Adrenal gland (tissue), 12 donors: ENCODE results near the gene ARHGAP30. TPM values are rescaled to one million over a fixed set of nuclear protein-coding genes. Genes with fewer than 3 reads are reported as not detected.

Source experiments
- DNase-seq, 7 donors: peaks; one replicate each; pipeline ENCODE4 v3.0.0-alpha.2; 2019 to 2020
- H3K27ac ChIP-seq, 5 donors: fragments of 200-600 bp; sonication (generic) in 4 of 5; 1 replicate in 3 of 5; 2 replicates in 2 of 5; pipeline versions ENCODE4 v1.5.1 to v1.8.0; 2016 to 2020; ENCODE audit warnings: mild to moderate bottlenecking in 1 of 5
- H3K27me3 ChIP-seq: fragments of 200-600 bp; 2 replicates; pipeline ENCODE4 v1.8.0; 2021
- H3K36me3 ChIP-seq, 2 donors: fragments of 200-600 bp; replicated peaks in 1 of 2; 1 replicate in 1 of 2; 2 replicates in 1 of 2; pipeline versions ENCODE4 v1.5.1 to v1.8.0; 2018 to 2022
- H3K4me1 ChIP-seq, 2 donors: fragments of 200-600 bp; replicated peaks in 1 of 2; 1 replicate in 1 of 2; 2 replicates in 1 of 2; pipeline versions ENCODE4 v1.5.1 to v1.8.0; 2018 to 2021
- H3K4me3 ChIP-seq, 4 donors: fragments of 200-600 bp; sonication (generic) in 3 of 4; one replicate each; pipeline ENCODE4 v1.5.1; 2016 to 2018
- H3K9me3 ChIP-seq, 3 donors: fragments of 200-600 bp; sonication (generic) in 1 of 3; replicated peaks in 1 of 3; 1 replicate in 2 of 3; 2 replicates in 1 of 3; pipeline versions ENCODE4 v1.5.1 to v1.8.0; 2016 to 2021
- POLR2A ChIP-seq, 2 donors: fragments of 450-650 bp; IDR thresholded peaks; one replicate each; pipeline ENCODE4 v1.6.1; 2017; ENCODE audit warnings: antibody characterized with exemption in 2 of 2, mild to moderate bottlenecking in 2 of 2, moderate library complexity in 1 of 2
- WGBS, 4 donors: extraction: QIAGEN DNeasy Blood & Tissue Kit in 2 of 4; methylation state at CpG; one replicate each; pipeline versions ENCODE4 v1.1.5 to v1.1.7; 2013 to 2017; 5-methylcytosine and 5-hydroxymethylcytosine counted together
- intact Hi-C, 2 donors: fragments of 100-400 bp; cut with DNase I; formaldehyde crosslinking; loops; one replicate each; pipeline versions ENCODE4 v1.14.1 to v1.15.0; 2022 to 2023
- polyA plus RNA-seq, 3 donors: library from polyadenylated mRNA; stranded (reverse); fragments of 200-250 nt in 2 of 3; fragments of 350-450 nt in 1 of 3; fragmentation: Illumina TruSeq in 1 of 3; extraction: RNeasy Lipid Tissue Mini Kit (QIAGEN cat#74804) in 1 of 3; gene quantifications; one replicate each; pipeline ENCODE4 v1.2.3, GENCODE V29; 2013 to 2014
- total RNA-seq, 9 donors: library from RNA; depleted of rRNA in 4 of 9; stranded (reverse); fragments of >200 nt in 4 of 9; fragments of 120-200 nt in 1 of 9; fragmentation: NEBNext Ultra II Directional in 1 of 9; extraction: Animal tissue kit (Norgen Biotek cat#: 25700) in 1 of 9; gene quantifications; one replicate each; pipeline versions ENCODE4 v1.1.0 to v1.2.4, GENCODE V29; 2013 to 2023
- TF ChIP-seq, protein P1 (sequence below), 6 experiments: fragments of 450-650 bp in 4 of 6; fragments of 200-600 bp in 2 of 6; sonication (generic) in 1 of 6; IDR thresholded peaks; 1 replicate in 5 of 6; 2 replicates in 1 of 6; pipeline versions ENCODE4 v1.5.1 to v1.8.0; 2016 to 2021; ENCODE audit warnings: antibody characterized with exemption in 6 of 6, mild to moderate bottlenecking in 2 of 6, moderate library complexity in 1 of 6
- donor health status: healthy with polysubstance abuse.
- donor health status: Bipolar disorder and iron deficiency.
- donor health status: DM: yes; HTN: yes; CAD: no.
- donor health status: DM: no; HTN: no; CAD: no.
- donor health status: DM: no; HTN: no; CAD: no.
- donor health status: DM: yes; HTN: yes; CAD: no.

The ARHGAP30 gene
- total and polyA plus RNA-seq, 12 donors = 0.89 to 17.5 (median 9.9) TPM

DNA sequence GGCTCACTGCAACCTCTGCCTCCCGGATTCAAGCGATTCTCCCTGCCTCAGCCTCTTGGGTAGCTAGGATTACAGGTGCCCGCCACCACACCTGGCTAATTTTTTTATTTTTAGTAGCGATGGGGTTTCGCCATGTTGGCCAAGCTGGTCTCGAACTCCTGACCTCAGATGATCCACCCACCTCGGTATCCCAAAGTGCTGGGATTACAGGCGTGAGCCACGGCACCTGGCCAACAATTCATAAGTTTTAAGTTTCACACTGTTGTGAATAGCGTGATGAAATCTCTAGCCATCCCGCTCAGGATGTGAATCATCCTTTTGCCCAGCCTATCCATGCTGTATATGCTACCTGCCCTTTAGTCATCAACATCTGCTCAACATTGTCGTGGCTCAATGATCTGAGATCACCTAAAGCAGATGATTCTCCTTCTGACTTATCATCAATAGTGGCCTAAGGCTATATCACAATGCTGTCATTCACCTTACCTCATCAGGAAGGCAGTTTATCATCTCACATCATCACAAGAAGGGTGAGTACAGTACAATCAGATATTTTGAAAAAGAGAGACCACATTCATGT lies 45.5 kb upstream of the ARHGAP30 start:
- Histone ChIP-seq H3K27me3 (no peaks in the 10 kb centered on the region), H3K4me3 (no peak overlapping the region), H3K27ac (no peak overlapping the region), H3K4me1 (peaks cover 27 to 61% of the 10 kb centered on the region in 2 donors), H3K36me3 (peaks cover 0 to 6% of the 10 kb centered on the region in 2 donors), H3K9me3 (no peaks in the 10 kb centered on the region)
- TF ChIP-seq, protein P1, sequence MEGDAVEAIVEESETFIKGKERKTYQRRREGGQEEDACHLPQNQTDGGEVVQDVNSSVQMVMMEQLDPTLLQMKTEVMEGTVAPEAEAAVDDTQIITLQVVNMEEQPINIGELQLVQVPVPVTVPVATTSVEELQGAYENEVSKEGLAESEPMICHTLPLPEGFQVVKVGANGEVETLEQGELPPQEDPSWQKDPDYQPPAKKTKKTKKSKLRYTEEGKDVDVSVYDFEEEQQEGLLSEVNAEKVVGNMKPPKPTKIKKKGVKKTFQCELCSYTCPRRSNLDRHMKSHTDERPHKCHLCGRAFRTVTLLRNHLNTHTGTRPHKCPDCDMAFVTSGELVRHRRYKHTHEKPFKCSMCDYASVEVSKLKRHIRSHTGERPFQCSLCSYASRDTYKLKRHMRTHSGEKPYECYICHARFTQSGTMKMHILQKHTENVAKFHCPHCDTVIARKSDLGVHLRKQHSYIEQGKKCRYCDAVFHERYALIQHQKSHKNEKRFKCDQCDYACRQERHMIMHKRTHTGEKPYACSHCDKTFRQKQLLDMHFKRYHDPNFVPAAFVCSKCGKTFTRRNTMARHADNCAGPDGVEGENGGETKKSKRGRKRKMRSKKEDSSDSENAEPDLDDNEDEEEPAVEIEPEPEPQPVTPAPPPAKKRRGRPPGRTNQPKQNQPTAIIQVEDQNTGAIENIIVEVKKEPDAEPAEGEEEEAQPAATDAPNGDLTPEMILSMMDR (IDR thresholded peaks at IDR 0.05) = no peak
- no peak for TF ChIP-seq POLR2A (IDR thresholded peaks at IDR 0.05)
- no peak for DNase-seq
- WGBS, 4 donors = 83 to 93% (median 86%) methylated on average over 12 of the region's 12 CpGs
- intact Hi-C loops = no loop called here

DNA sequence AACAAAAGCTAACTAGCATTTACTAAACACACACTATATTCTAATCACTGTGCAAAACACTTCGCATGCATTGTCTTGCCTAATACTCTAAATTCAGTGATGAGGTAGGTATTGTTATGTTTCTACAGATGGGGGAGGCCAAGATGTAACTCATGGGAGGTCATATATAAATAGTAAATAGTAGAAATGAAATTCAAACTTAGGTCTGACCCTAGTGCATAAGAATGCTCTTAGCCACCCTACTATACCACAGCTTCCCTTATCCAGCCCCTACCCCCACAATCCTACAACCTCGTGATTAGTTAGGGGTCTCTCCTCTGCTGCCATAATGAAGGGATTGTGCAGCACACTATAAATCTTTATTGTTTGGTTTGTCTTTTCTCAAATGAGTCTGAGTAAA lies 44.9 kb upstream of the ARHGAP30 start:
- Histone ChIP-seq H3K4me3 (no peak overlapping the region), H3K4me1 (peaks cover 21 to 55% of the 10 kb centered on the region in 2 donors), H3K27me3 (no peaks in the 10 kb centered on the region), H3K9me3 (no peaks in the 10 kb centered on the region), H3K36me3 (no peaks in the 10 kb centered on the region), H3K27ac (no peak overlapping the region)
- TF ChIP-seq POLR2A (IDR thresholded peaks at IDR 0.05) = no peak
- TF ChIP-seq, protein P1 (IDR thresholded peaks at IDR 0.05) = no peak
- 78 to 84% (median 81%) methylated on average over 2 of the region's 2 CpGs for WGBS, 4 donors
- intact Hi-C loops = no loop called here
- DNase-seq = no peak

DNA sequence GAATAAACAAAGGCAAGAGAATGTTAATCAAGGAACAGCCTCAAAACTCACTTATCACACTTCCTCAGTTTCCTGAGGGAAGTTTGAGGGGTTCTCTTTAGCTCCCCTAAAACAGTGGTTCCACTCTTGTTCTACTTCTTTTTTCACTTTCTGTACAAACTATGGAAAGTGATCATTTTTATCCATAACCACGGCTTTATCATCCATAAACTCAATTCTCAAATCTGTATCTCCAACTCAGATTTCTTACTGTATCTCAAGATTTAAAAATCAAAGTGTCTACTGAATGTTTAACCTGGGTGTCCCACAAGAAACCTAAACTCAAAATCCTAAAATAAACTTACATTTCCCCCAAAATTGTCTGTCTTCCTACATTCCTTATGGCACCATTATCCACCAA lies 44.2 kb upstream of the ARHGAP30 start:
- Histone ChIP-seq H3K27ac (no peak overlapping the region), H3K36me3 (no peaks in the 10 kb centered on the region), H3K4me3 (no peak overlapping the region), H3K4me1 (peaks cover 14 to 48% of the 10 kb centered on the region in 2 donors), H3K27me3 (no peaks in the 10 kb centered on the region), H3K9me3 (no peaks in the 10 kb centered on the region)
- TF ChIP-seq, protein P1 (IDR thresholded peaks at IDR 0.05) = no peak
- TF ChIP-seq POLR2A (IDR thresholded peaks at IDR 0.05) = no peak
- 71 to 84% (median 77%) methylated on average over 1 of the region's 1 CpG for WGBS, 4 donors
- intact Hi-C loops = no loop called here
- DNase-seq = no peak

DNA sequence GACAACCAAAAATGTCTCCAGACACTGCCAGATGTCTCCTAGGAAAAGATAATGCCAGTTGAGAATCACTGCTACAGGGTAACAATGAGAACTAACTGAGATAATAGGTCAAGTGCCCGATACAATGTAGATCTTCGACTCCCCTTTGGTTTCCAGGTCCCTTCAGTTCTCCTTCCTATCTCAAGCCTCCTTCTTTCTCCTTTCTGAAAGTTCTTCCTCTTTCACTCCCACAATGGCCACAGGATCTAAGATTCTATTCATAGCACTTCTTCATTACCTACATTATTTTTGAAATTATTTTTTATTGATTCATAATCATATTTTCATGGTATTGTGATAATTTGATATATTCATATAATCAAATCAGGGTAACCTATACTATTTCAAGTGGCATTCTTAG lies 41.8 kb upstream of the ARHGAP30 start:
- TF ChIP-seq, protein P1 (IDR thresholded peaks at IDR 0.05) = no peak
- TF ChIP-seq POLR2A (IDR thresholded peaks at IDR 0.05) = no peak
- 75 to 83% (median 78%) methylated on average over 2 of the region's 2 CpGs for WGBS, 4 donors
- Histone ChIP-seq H3K4me1 (peaks cover 6 to 37% of the 10 kb centered on the region in 2 donors), H3K4me3 (no peak overlapping the region), H3K36me3 (no peaks in the 10 kb centered on the region), H3K27ac (no peak overlapping the region), H3K27me3 (no peaks in the 10 kb centered on the region), H3K9me3 (no peaks in the 10 kb centered on the region)
- DNase-seq = no peak
- intact Hi-C loops = no loop called here
